HUDEP-2 (cell line): Measurements from ENCODE around the gene DNAL1.

Experiments
- DNase-seq, 76 experiments: peaks; one replicate each; lab custom pipeline; 2025; ENCODE audit not compliant: unreplicated experiment in 76 of 76; lab: John Stamatoyannopoulos, UW

The DNAL1 gene

GRCh38 chr14:73637830-73638229 lies 7.0 kb upstream of the DNAL1 start:
- DNase-seq = no peak

- DNase-seq = no peak
Measured at GRCh38 chr14:73640796-73641365, 3.9 kb upstream of the DNAL1 start.

- no peak for DNase-seq
Measured at GRCh38 chr14:73645248-73645610, 443 bp downstream of the DNAL1 start.

- no peak for DNase-seq
Measured at GRCh38 chr14:73651005-73651404, 6.2 kb downstream of the DNAL1 start.

- DNase-seq = no peak
Measured at GRCh38 chr14:73655851-73656250, 11.1 kb downstream of the DNAL1 start.

- peak in 49 of 76 experiments; percentile 2 to 68 (median 30) for DNase-seq
Measured at GRCh38 chr14:73659202-73659601, 14.4 kb downstream of the DNAL1 start.

- no peak for DNase-seq
Measured at GRCh38 chr14:73660511-73660910, 15.7 kb downstream of the DNAL1 start.

GRCh38 chr14:73661872-73662271 lies 17.1 kb downstream of the DNAL1 start:
- DNase-seq = no peak

- DNase-seq = peak in 34 of 76 experiments; percentile 4 to 43 (median 16)
Measured at GRCh38 chr14:73662487-73662943, 17.7 kb downstream of the DNAL1 start.

- DNase-seq = no peak
Measured at GRCh38 chr14:73663548-73664212, 18.9 kb downstream of the DNAL1 start.

- no peak for DNase-seq
Measured at GRCh38 chr14:73665130-73665529, 20.3 kb downstream of the DNAL1 start.

- no peak for DNase-seq
Measured at GRCh38 chr14:73666583-73666982, 21.8 kb downstream of the DNAL1 start.

- DNase-seq = no peak
Measured at GRCh38 chr14:73667854-73668253, 23.1 kb downstream of the DNAL1 start.

- DNase-seq = no peak
Measured at GRCh38 chr14:73674986-73675385, 30.2 kb downstream of the DNAL1 start.

- no peak for DNase-seq
Measured at GRCh38 chr14:73678698-73679097, 33.9 kb downstream of the DNAL1 start.

- DNase-seq = no peak
Measured at GRCh38 chr14:73680821-73681220, 36.0 kb downstream of the DNAL1 start.

GRCh38 chr14:73684627-73685026 lies 39.8 kb downstream of the DNAL1 start:
- no peak for DNase-seq

- DNase-seq = no peak
Measured at GRCh38 chr14:73685328-73685727, 40.5 kb downstream of the DNAL1 start.

- no peak for DNase-seq
Measured at GRCh38 chr14:73686901-73687300, 42.1 kb downstream of the DNAL1 start.

- DNase-seq = no peak
Measured at GRCh38 chr14:73694083-73694482, 49.3 kb downstream of the DNAL1 start.

- no peak for DNase-seq
Measured at GRCh38 chr14:73695082-73695481, 50.3 kb downstream of the DNAL1 start.

GRCh38 chr14:73695997-73696396 lies 51.2 kb downstream of the DNAL1 start:
- DNase-seq = no peak
